Mammary epithelial cell (primary cell): ENCODE data around the gene DHX16.

Experiments used
- EZH2 ChIP-seq: IDR thresholded peaks from 2 replicates; pipeline ENCODE4 v1.6.1; 2012; ENCODE audit warnings: low read length, inconsistent platforms, borderline replicate concordance
- TF ChIP-seq, protein P1 (sequence below), 2 donors: IDR thresholded peaks in 1 of 2; conservative IDR thresholded peaks in 1 of 2; 2 replicates each; pipeline ENCODE4 v1.5.1; 2011 to 2012; ENCODE audit warnings: inconsistent platforms in 2 of 2, low read length in 2 of 2, mild to moderate bottlenecking in 2 of 2, control low read depth in 1 of 2, low read depth in 1 of 2; ENCODE audit not compliant: insufficient read depth in 1 of 2; ENCODE audit errors: extremely low read depth in 1 of 2

DNA sequence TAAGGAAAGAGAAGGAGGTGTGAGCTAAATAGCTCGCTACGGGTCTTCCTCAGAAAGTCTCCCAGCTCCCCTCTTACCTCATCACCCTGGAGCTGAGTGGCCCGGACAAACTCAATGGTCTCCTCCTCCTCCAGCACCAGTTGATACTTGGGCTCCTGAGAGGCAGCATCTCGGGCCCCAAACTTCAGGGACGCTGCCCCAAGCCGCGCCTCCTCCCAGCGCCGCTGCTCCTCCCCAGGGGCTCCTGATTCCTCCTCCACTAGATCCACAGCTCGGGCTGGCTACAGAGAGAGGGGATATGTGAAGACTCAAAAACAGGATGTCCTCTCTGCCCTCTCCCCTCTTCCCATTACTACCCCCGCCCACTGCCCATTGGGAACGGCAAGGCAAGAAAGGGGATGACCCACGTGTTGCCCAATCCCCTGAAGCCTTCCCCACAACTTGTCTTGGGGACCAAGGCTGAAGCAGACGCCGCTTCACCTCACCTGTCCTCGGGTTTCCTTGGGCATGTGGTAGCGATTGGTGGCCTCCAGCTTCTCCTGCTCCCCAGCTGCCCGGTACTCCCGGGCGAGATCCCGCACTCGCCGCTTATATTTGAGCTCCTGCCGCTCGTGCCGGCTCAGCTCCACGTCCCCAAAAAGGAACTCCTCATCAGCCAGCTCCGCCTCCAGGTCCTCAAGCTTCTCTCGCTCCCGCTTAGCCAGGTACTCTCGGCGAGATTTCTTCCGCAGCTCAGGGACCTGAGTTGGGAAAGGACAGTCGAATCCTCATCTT is 7.6 kb downstream of the DHX16 start:
- TF ChIP-seq, protein P1, sequence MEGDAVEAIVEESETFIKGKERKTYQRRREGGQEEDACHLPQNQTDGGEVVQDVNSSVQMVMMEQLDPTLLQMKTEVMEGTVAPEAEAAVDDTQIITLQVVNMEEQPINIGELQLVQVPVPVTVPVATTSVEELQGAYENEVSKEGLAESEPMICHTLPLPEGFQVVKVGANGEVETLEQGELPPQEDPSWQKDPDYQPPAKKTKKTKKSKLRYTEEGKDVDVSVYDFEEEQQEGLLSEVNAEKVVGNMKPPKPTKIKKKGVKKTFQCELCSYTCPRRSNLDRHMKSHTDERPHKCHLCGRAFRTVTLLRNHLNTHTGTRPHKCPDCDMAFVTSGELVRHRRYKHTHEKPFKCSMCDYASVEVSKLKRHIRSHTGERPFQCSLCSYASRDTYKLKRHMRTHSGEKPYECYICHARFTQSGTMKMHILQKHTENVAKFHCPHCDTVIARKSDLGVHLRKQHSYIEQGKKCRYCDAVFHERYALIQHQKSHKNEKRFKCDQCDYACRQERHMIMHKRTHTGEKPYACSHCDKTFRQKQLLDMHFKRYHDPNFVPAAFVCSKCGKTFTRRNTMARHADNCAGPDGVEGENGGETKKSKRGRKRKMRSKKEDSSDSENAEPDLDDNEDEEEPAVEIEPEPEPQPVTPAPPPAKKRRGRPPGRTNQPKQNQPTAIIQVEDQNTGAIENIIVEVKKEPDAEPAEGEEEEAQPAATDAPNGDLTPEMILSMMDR (conservative IDR thresholded peaks at IDR 0.05 in 1 of 2, IDR thresholded peaks at IDR 0.05 in 1 of 2; ENCODE audit: extremely low read depth in 1 of 2, insufficient read depth in 1 of 2, low read depth in 1 of 2, low read length in 2 of 2), result no peak
- no peak for TF ChIP-seq EZH2
